Activated CD4-positive, alpha-beta memory T cell treated with anti-CD3 and anti-CD28 coated beads for 36 hours (primary cell): ENCODE data around the gene PTPN2. TPM values are rescaled to one million over a fixed set of nuclear protein-coding genes. Genes with fewer than 3 reads are reported as not detected.

Experiments used
- CTCF ChIA-PET: fragments of 350-600 bp; sonication (Branson Sonifier 250); formaldehyde crosslinking; loops from one replicate; lab custom pipeline; 2021; ENCODE audit warnings: antibody characterized with exemption, inconsistent platforms; lab: Charles Lee
- POLR2A ChIA-PET: fragments of 350-600 bp; sonication (Branson Sonifier 250); formaldehyde crosslinking; loops from one replicate; lab custom pipeline; 2021; ENCODE audit warnings: antibody characterized with exemption; lab: Charles Lee
- DNase-seq: peaks from one replicate; pipeline ENCODE4 v3.0.0-alpha.2; 2020
- H3K27ac Mint-ChIP-seq: one replicate; pipeline ENCODE4 v1.8.0; 2021; ENCODE audit warnings: mixed read lengths
- H3K27me3 Mint-ChIP-seq: one replicate; pipeline ENCODE4 v1.8.0; 2021; ENCODE audit warnings: mixed read lengths
- H3K36me3 Mint-ChIP-seq: one replicate; pipeline ENCODE4 v1.8.0; 2021; ENCODE audit warnings: mixed read lengths
- H3K4me1 Mint-ChIP-seq: one replicate; pipeline ENCODE4 v1.8.0; 2021; ENCODE audit warnings: low read depth, mixed read lengths
- H3K4me3 Mint-ChIP-seq: one replicate; pipeline ENCODE4 v1.8.0; 2021; ENCODE audit warnings: mild to moderate bottlenecking, mixed read lengths
- H3K9me3 Mint-ChIP-seq: one replicate; pipeline ENCODE4 v1.8.0; 2021; ENCODE audit warnings: mixed read lengths
- intact Hi-C: fragments of 100-400 bp; cut with micrococcal nuclease; formaldehyde crosslinking; loops from one replicate; pipeline ENCODE4 v1.15.1; 2023
- total RNA-seq, 2 experiments: library from RNA; stranded (reverse); gene quantifications; one replicate each; pipeline ENCODE4 v1.2.3, GENCODE V29; 2021

Gene PTPN2
- total RNA-seq, 2 experiments from 2014 or later: 68.8 to 73.3 TPM

- Mint-ChIP-seq H3K27me3 (no peaks in the 10 kb centered on the region), H3K36me3 (peaks cover 17% of the 10 kb centered on the region), H3K4me3 (no peak overlapping the region), H3K4me1 (peaks cover 35% of the 10 kb centered on the region), H3K27ac (no peak overlapping the region), H3K9me3 (no peaks in the 10 kb centered on the region)
- intact Hi-C loops: no loop called here
- ChIA-PET CTCF (no interaction called here), POLR2A (no interaction called here)
- no peak for DNase-seq
Observed at GRCh38 chr18:12872408-12872807, 11.6 kb downstream of the PTPN2 start.

DNA sequence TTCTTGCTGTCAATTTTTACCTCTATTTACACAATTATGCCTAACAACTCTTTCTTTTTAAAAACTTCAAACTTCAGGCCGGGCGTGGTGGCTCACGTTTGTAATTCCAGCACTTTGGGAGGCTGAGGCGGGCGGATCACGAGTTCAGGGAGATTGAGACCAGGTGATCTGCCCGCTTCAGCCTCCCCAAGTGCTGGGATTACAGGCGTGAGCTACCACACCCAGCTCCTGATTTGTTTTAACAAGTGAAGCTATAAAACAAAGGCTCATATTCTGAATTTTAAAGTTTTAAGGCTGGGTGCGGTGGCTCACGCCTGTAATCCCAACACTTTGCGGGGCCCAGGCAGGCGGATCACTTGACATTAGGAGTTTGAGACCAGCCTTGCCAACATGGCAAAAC lies 15.5 kb downstream of the PTPN2 start:
- Mint-ChIP-seq H3K4me1 (peaks cover 27% of the 10 kb centered on the region), H3K27ac (no peak overlapping the region), H3K9me3 (no peaks in the 10 kb centered on the region), H3K4me3 (no peak overlapping the region), H3K27me3 (no peaks in the 10 kb centered on the region), H3K36me3 (peaks cover 7% of the 10 kb centered on the region)
- DNase-seq: no peak
- POLR2A ChIA-PET: no interaction called here
- CTCF ChIA-PET: interaction anchor here (0.5 to 0.7 kb wide), 2 partner anchors 10 to 13 kb away, joined by 3 to 4 read pairs; no protein-coding TSS in a partner anchor
- intact Hi-C loops: no loop called here

- no peak overlapping the region for H3K4me3 Mint-ChIP-seq
- H3K27me3 Mint-ChIP-seq: no peaks in the 10 kb centered on the region
- peaks cover 5% of the 10 kb centered on the region for H3K36me3 Mint-ChIP-seq
- no peak overlapping the region for H3K27ac Mint-ChIP-seq
- no peak for DNase-seq
- peaks cover 33% of the 10 kb centered on the region for H3K4me1 Mint-ChIP-seq
- intact Hi-C loops: no loop called here
- ChIA-PET POLR2A (no interaction called here), CTCF (interaction anchor here (1.3 kb wide), 1 partner anchor 9 kb away, joined by 3 read pairs; no protein-coding TSS in a partner anchor)
- H3K9me3 Mint-ChIP-seq: no peaks in the 10 kb centered on the region
Observed at GRCh38 chr18:12867441-12868123, 16.5 kb downstream of the PTPN2 start.

- H3K36me3 Mint-ChIP-seq: peaks cover 8% of the 10 kb centered on the region
- no peaks in the 10 kb centered on the region for H3K27me3 Mint-ChIP-seq
- ChIA-PET POLR2A (interaction anchor here (0.9 to 2.3 kb wide), 2 partner anchors 20 to 32 kb away, joined by 3 to 12 read pairs; partner anchors contain the start of gene PTPN2), CTCF (interaction anchor here (1.0 to 1.3 kb wide), 2 partner anchors 30 kb away, joined by 5 to 6 read pairs; no protein-coding TSS in a partner anchor)
- peaks cover 44% of the 10 kb centered on the region for H3K4me1 Mint-ChIP-seq
- no peak overlapping the region for H3K4me3 Mint-ChIP-seq
- H3K9me3 Mint-ChIP-seq: no peaks in the 10 kb centered on the region
- intact Hi-C loops: no loop called here
- H3K27ac Mint-ChIP-seq: no peak overlapping the region
- no peak for DNase-seq
Observed at GRCh38 chr18:12863687-12864216, 20.3 kb downstream of the PTPN2 start.

DNA sequence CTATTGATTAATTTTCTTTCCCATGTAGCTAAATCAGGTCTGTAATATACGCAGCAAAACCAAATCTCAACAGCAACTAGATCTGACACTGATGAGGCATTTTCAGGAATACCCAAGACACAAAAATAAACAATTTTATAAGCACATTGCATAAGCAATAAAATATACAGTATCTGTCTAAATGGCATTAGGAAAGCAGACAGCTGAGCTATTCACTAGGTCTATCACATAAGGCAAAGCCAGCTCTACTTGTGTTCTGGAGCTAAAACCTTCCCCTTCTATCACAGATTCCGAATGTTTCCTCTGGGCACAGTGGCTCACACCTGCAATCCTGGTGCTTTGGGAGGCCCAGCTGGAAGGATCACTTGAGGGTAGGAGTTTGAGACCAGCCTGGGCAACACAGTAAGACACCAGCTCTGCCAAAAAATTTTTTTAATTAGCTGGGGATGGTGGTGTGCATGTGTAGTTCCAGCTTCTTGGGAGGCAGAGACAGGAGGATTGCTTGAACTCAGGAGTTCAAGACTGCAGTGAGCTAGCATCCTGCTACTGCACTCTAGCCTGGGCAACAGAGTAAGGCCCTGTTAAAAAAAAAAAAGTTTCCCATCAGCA lies 21.1 kb downstream of the PTPN2 start:
- ChIA-PET POLR2A (interaction anchor here (0.6 to 2.3 kb wide), 2 partner anchors 20 to 87 kb away, joined by 3 to 12 read pairs; partner anchors contain the start of gene PTPN2), CTCF (interaction anchor here (0.7 to 1.3 kb wide), 2 partner anchors 25 to 30 kb away, joined by 3 to 5 read pairs; no protein-coding TSS in a partner anchor)
- Mint-ChIP-seq H3K4me3 (no peak overlapping the region), H3K36me3 (peaks cover 11% of the 10 kb centered on the region), H3K27ac (peak overlapping the region; percentile 49), H3K9me3 (no peaks in the 10 kb centered on the region), H3K27me3 (no peaks in the 10 kb centered on the region), H3K4me1 (peaks cover 48% of the 10 kb centered on the region)
- DNase-seq: no peak
- intact Hi-C loops: no loop called here

DNA sequence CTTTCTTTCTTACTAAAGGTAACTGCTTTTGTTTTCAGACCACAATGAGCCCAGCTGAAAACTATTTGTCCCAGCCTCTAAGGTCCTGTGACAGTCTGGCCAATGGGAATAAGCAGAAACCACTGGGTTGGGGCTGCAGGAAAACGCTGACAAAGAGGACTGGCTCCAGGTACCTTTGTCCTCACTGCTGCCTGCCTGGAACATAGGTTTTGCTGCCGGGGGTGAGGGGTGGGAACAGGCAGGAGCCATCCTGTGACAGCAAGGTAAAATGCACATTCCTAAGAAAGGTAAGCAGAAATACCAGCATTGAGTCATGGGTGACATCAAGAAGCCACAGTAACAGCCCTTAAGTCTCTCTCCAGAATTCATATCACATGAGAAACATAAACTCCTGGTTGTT lies 21.6 kb downstream of the PTPN2 start:
- Mint-ChIP-seq H3K36me3 (peaks cover 9% of the 10 kb centered on the region), H3K27ac (peak overlapping the region; percentile 49), H3K4me1 (peaks cover 48% of the 10 kb centered on the region), H3K27me3 (no peaks in the 10 kb centered on the region), H3K9me3 (no peaks in the 10 kb centered on the region), H3K4me3 (no peak overlapping the region)
- intact Hi-C loops: no loop called here
- no peak for DNase-seq
- ChIA-PET POLR2A (interaction anchor here (2.3 kb wide), 1 partner anchor 21 kb away, joined by 12 read pairs; the partner anchor contains the start of gene PTPN2), CTCF (interaction anchor here (0.7 to 1.3 kb wide), 2 partner anchors 24 to 31 kb away, joined by 3 to 5 read pairs; no protein-coding TSS in a partner anchor)

DNA sequence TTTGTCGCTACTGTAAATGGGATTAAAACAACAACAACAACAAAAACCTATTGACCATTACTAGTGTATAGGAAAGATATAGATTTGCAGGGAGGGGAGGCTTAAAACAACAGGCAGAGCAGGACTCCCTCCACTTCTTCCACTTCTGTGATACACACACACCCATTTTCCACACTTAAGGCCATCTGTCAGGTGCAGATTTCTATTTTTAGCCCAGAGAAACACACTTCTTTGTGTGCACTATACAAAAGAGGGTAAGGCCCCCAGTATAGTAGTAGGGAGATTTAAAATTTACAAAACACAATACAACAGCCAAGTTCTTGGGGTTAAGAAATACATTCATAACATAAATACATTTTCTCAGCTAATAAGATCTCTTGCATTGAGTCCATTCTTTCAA lies 22.4 kb downstream of the PTPN2 start:
- Mint-ChIP-seq H3K4me3 (no peak overlapping the region), H3K4me1 (peaks cover 56% of the 10 kb centered on the region), H3K9me3 (no peaks in the 10 kb centered on the region), H3K27ac (no peak overlapping the region), H3K27me3 (no peaks in the 10 kb centered on the region), H3K36me3 (peaks cover 13% of the 10 kb centered on the region)
- POLR2A ChIA-PET: interaction anchor here (0.6 kb wide), 2 partner anchors 21 to 78 kb away, joined by 3 to 4 read pairs; no protein-coding TSS in a partner anchor
- CTCF ChIA-PET: no interaction called here
- intact Hi-C loops: no loop called here
- DNase-seq: no peak

DNA sequence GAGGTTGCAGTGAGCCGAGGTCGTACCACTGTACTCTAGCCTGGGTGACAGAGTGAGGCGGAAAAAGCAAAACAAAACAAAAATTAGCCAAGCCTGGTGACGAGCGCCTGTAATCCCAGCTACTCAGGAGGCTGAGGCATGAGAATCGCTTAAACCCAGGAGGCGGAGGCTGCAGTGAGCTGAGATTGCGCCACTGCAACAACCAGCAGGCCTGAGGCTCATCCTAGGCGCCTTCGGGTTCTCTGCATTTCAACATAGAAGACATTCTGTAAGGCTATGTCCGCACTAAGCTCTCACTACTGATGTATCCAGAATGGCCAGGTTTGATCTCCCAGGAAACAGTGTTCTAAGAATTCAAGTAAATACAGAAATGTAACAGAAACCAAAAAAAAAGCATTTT lies 23.5 kb downstream of the PTPN2 start:
- intact Hi-C loops: no loop called here
- CTCF ChIA-PET: no interaction called here
- DNase-seq: no peak

GRCh38 chr18:12858991-12859390 lies 25.0 kb downstream of the PTPN2 start:
- DNase-seq: no peak
- ChIA-PET POLR2A (no interaction called here), CTCF (no interaction called here)
- intact Hi-C loops: loop anchor here (5.0 kb wide), 1 partner anchor 37 kb away; no protein-coding TSS in a partner anchor
- no peak overlapping the region for H3K4me3 Mint-ChIP-seq
- peaks cover 28% of the 10 kb centered on the region for H3K36me3 Mint-ChIP-seq
- H3K9me3 Mint-ChIP-seq: no peaks in the 10 kb centered on the region
- peak overlapping the region; percentile 71 for H3K27ac Mint-ChIP-seq
- H3K4me1 Mint-ChIP-seq: peaks cover 69% of the 10 kb centered on the region
- H3K27me3 Mint-ChIP-seq: no peaks in the 10 kb centered on the region

More for the DNA sequence above, 23.5 kb downstream of the PTPN2 start:
- no peaks in the 10 kb centered on the region for H3K27me3 Mint-ChIP-seq
- H3K36me3 Mint-ChIP-seq: peaks cover 20% of the 10 kb centered on the region
- H3K4me1 Mint-ChIP-seq: peaks cover 64% of the 10 kb centered on the region
- POLR2A ChIA-PET: no interaction called here
- H3K9me3 Mint-ChIP-seq: no peaks in the 10 kb centered on the region
- H3K4me3 Mint-ChIP-seq: no peak overlapping the region
- H3K27ac Mint-ChIP-seq: no peak overlapping the region

DNA sequence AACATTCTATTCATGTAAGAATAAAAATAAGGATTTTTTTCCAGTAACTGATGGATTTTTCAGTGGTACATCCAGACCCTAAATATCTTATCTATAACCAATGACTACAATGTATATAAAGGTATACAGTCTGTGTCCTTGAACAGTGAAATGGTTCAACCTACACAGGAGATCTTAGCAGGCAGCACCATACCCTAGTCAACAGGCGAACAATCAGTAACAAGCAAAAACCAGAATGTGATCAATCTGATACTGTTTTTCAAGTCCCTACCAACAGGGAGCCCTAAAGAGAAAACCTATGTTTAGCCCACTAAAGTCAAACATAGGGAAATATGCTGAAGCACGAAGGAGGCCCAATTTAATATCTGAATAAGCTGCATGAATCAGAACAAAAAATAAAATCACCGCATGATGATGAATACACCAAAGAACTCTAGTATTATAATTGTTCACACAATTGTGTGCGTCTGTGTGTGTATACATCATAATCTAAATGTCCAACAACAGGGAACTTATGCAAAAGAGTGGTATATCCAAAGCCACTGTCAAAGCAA lies 26.0 kb downstream of the PTPN2 start:
- ChIA-PET CTCF (interaction anchor here (1.5 kb wide), 1 partner anchor 18 kb away, joined by 3 read pairs; no protein-coding TSS in a partner anchor), POLR2A (interaction anchor here (0.6 to 2.2 kb wide), 3 partner anchors 14 to 25 kb away, joined by 3 to 8 read pairs (median 7); no protein-coding TSS in a partner anchor)
- Mint-ChIP-seq H3K4me3 (no peak overlapping the region), H3K9me3 (no peaks in the 10 kb centered on the region), H3K4me1 (peaks cover 71% of the 10 kb centered on the region), H3K27ac (peak overlapping the region; percentile 84), H3K36me3 (peaks cover 32% of the 10 kb centered on the region), H3K27me3 (no peaks in the 10 kb centered on the region)
- intact Hi-C loops: loop anchor here (1.0 to 5.0 kb wide), 3 partner anchors 19 to 36 kb away; no protein-coding TSS in a partner anchor
- DNase-seq: no peak

- intact Hi-C loops: loop anchor here (1.0 to 5.0 kb wide), 3 partner anchors 18 to 35 kb away; no protein-coding TSS in a partner anchor
Observed at GRCh38 chr18:12857215-12857905, 26.7 kb downstream of the PTPN2 start.

More at GRCh38 chr18:12857215-12857905, 26.7 kb downstream of the PTPN2 start:
- peak overlapping the region; percentile 84 for H3K27ac Mint-ChIP-seq
- H3K9me3 Mint-ChIP-seq: no peaks in the 10 kb centered on the region
- peak; percentile 76 for DNase-seq
- peaks cover 64% of the 10 kb centered on the region for H3K4me1 Mint-ChIP-seq
- POLR2A ChIA-PET: interaction anchor here (0.6 to 2.2 kb wide), 3 partner anchors 13 to 26 kb away, joined by 3 to 8 read pairs (median 7); no protein-coding TSS in a partner anchor
- CTCF ChIA-PET: interaction anchor here (1.5 kb wide), 1 partner anchor 18 kb away, joined by 3 read pairs; no protein-coding TSS in a partner anchor
- H3K27me3 Mint-ChIP-seq: no peaks in the 10 kb centered on the region
- peaks cover 35% of the 10 kb centered on the region for H3K36me3 Mint-ChIP-seq
- peak overlapping the region; percentile 18 for H3K4me3 Mint-ChIP-seq
